ENCODE data around the gene CPNE8.

CPNE8 gene

GRCh38 chr12:38898001-38898684 lies 7.2 kb downstream of the CPNE8 start:
- no peak for DNase-seq (ENCODE audit: low read depth in 2 of 2, low spot score in 1 of 2)

- no peak for DNase-seq (ENCODE audit: low read depth in 2 of 2, low spot score in 1 of 2)
Observed at GRCh38 chr12:38895446-38895845, 9.9 kb downstream of the CPNE8 start.

- no peak for DNase-seq (ENCODE audit: low read depth in 2 of 2, low spot score in 1 of 2)
Observed at GRCh38 chr12:38892976-38893375, 12.4 kb downstream of the CPNE8 start.

- DNase-seq (ENCODE audit: low read depth in 2 of 2, low spot score in 1 of 2) = no peak
Observed at GRCh38 chr12:38892087-38892786, 13.2 kb downstream of the CPNE8 start.

- DNase-seq (ENCODE audit: low read depth in 2 of 2, low spot score in 1 of 2) = no peak
Observed at GRCh38 chr12:38890102-38890855, 15.1 kb downstream of the CPNE8 start.

GRCh38 chr12:38889297-38889815 lies 16.0 kb downstream of the CPNE8 start:
- DNase-seq (ENCODE audit: low read depth in 2 of 2, low spot score in 1 of 2) = no peak

GRCh38 chr12:38887770-38888169 lies 17.6 kb downstream of the CPNE8 start:
- no peak for DNase-seq (ENCODE audit: low read depth in 2 of 2, low spot score in 1 of 2)

- no peak for DNase-seq (ENCODE audit: low read depth in 2 of 2, low spot score in 1 of 2)
Observed at GRCh38 chr12:38886931-38887330, 18.5 kb downstream of the CPNE8 start.

GRCh38 chr12:38886064-38886463 lies 19.3 kb downstream of the CPNE8 start:
- DNase-seq (ENCODE audit: low read depth in 2 of 2, low spot score in 1 of 2) = no peak

GRCh38 chr12:38884666-38885065 lies 20.7 kb downstream of the CPNE8 start:
- no peak for DNase-seq (ENCODE audit: low read depth in 2 of 2, low spot score in 1 of 2)

- DNase-seq (ENCODE audit: low read depth in 2 of 2, low spot score in 1 of 2) = no peak
Observed at GRCh38 chr12:38883629-38884134, 21.7 kb downstream of the CPNE8 start.

GRCh38 chr12:38880288-38880687 lies 25.1 kb downstream of the CPNE8 start:
- no peak for DNase-seq (ENCODE audit: low read depth in 2 of 2, low spot score in 1 of 2)

- DNase-seq (ENCODE audit: low read depth in 2 of 2, low spot score in 1 of 2) = no peak
Observed at GRCh38 chr12:38878986-38879385, 26.4 kb downstream of the CPNE8 start.

GRCh38 chr12:38878333-38878705 lies 27.1 kb downstream of the CPNE8 start:
- no peak for DNase-seq (ENCODE audit: low read depth in 2 of 2, low spot score in 1 of 2)

GRCh38 chr12:38875586-38876228 lies 29.7 kb downstream of the CPNE8 start:
- no peak for DNase-seq (ENCODE audit: low read depth in 2 of 2, low spot score in 1 of 2)

- DNase-seq (ENCODE audit: low read depth in 2 of 2, low spot score in 1 of 2) = no peak
Observed at GRCh38 chr12:38872561-38872960, 32.8 kb downstream of the CPNE8 start.

- DNase-seq (ENCODE audit: low read depth in 2 of 2, low spot score in 1 of 2) = no peak
Observed at GRCh38 chr12:38872156-38872555, 33.2 kb downstream of the CPNE8 start.

- no peak for DNase-seq (ENCODE audit: low read depth in 2 of 2, low spot score in 1 of 2)
Observed at GRCh38 chr12:38869036-38869435, 36.4 kb downstream of the CPNE8 start.

- DNase-seq (ENCODE audit: low read depth in 2 of 2, low spot score in 1 of 2) = no peak
Observed at GRCh38 chr12:38850461-38850860, 54.9 kb downstream of the CPNE8 start.

GRCh38 chr12:38847247-38847646 lies 58.1 kb downstream of the CPNE8 start:
- no peak for DNase-seq (ENCODE audit: low read depth in 2 of 2, low spot score in 1 of 2)

GRCh38 chr12:38844267-38844666 lies 61.1 kb downstream of the CPNE8 start:
- no peak for DNase-seq (ENCODE audit: low read depth in 2 of 2, low spot score in 1 of 2)
